Caco-2 (cell line): Measurements from ENCODE around the gene MTOR. TPM values are rescaled to one million over a fixed set of nuclear protein-coding genes. Genes with fewer than 3 reads are reported as not detected.
"Not testable (repeated sequence)": the region's sequence is repeated elsewhere in the genome, so short reads cannot be mapped to it uniquely, and the experiment has no call there.

Experiments
- BruUV-seq: library from RNA; stranded (reverse); fragments of 400-500 nt; replicated peaks from 2 replicates; lab custom pipeline; 2021; lab: Mats Ljungman, UMichigan
- CTCF ChIA-PET: fragments of 300-600 bp; sonication (Branson Sonifier 250); formaldehyde crosslinking; loops from one replicate; lab custom pipeline; 2022; ENCODE audit warnings: antibody characterized with exemption; lab: Charles Lee
- POLR2A ChIA-PET: fragments of 300-600 bp; sonication (Branson Sonifier 250); formaldehyde crosslinking; loops from one replicate; lab custom pipeline; 2022; ENCODE audit warnings: antibody characterized with exemption; lab: Charles Lee
- DNase-seq, 2 experiments: peaks; one replicate each; pipeline versions ENCODE4 v3.0.0 to v3.0.0-alpha.2; 2020 to 2022
- H3K27me3 ChIP-seq: replicated peaks from 2 replicates; pipeline ENCODE4 v1.6.0; 2011; ENCODE audit warnings: low read length; ENCODE audit not compliant: control insufficient read depth, insufficient read depth
- H3K36me3 ChIP-seq: 2 replicates; pipeline ENCODE4 v1.5.1; 2011; ENCODE audit warnings: low read length; ENCODE audit not compliant: control insufficient read depth, insufficient read depth
- H3K4me1 ChIP-seq: fragments of 250-450 bp; sonication (Bioruptor Pico); 2 replicates; pipeline ENCODE4 v1.5.1; 2020; ENCODE audit warnings: mild to moderate bottlenecking
- H3K4me3 ChIP-seq: 2 replicates; pipeline ENCODE4 v1.5.1; 2011; ENCODE audit warnings: low read depth, mild to moderate bottlenecking, control low read depth, low read length
- H3K9me3 ChIP-seq: fragments of 250-450 bp; sonication (Bioruptor Pico); 2 replicates; pipeline ENCODE4 v1.5.1; 2020; ENCODE audit warnings: mild to moderate bottlenecking, moderate library complexity
- H3K27ac Mint-ChIP-seq: one replicate; pipeline ENCODE4 v1.8.0; 2022; ENCODE audit warnings: mixed read lengths; ENCODE audit not compliant: unreplicated experiment
- H3K27me3 Mint-ChIP-seq: one replicate; pipeline ENCODE4 v1.8.0; 2022; ENCODE audit warnings: mixed read lengths; ENCODE audit not compliant: insufficient read depth, unreplicated experiment
- H3K36me3 Mint-ChIP-seq: one replicate; pipeline ENCODE4 v1.8.0; 2022; ENCODE audit warnings: mild to moderate bottlenecking, mixed read lengths; ENCODE audit not compliant: insufficient read depth, unreplicated experiment
- H3K4me1 Mint-ChIP-seq: one replicate; pipeline ENCODE4 v1.8.0; 2022; ENCODE audit warnings: low read depth, mixed read lengths; ENCODE audit not compliant: unreplicated experiment
- H3K4me3 Mint-ChIP-seq: one replicate; pipeline ENCODE4 v1.8.0; 2022; ENCODE audit warnings: mild to moderate bottlenecking, moderate library complexity, mixed read lengths; ENCODE audit not compliant: unreplicated experiment
- H3K9me3 Mint-ChIP-seq: one replicate; pipeline ENCODE4 v1.8.0; 2022; ENCODE audit warnings: mixed read lengths; ENCODE audit not compliant: unreplicated experiment
- intact Hi-C: fragments of 100-400 bp; cut with micrococcal nuclease; formaldehyde crosslinking; loops from one replicate; pipeline ENCODE4 v1.10.0; 2022; ENCODE audit not compliant: unreplicated experiment
- total RNA-seq: library from RNA; stranded (reverse); gene quantifications from 2 replicates; pipeline ENCODE4 v1.2.3, GENCODE V29; 2022
- TF ChIP-seq, protein P1 (sequence below), 2 experiments: fragments of 200-600 bp in 1 of 2; IDR thresholded peaks; 1 replicate in 1 of 2; 2 replicates in 1 of 2; pipeline versions ENCODE4 v1.5.1 to v1.8.0; 2011 to 2022; ENCODE audit warnings: antibody characterized with exemption in 1 of 2, control low read depth in 1 of 2, inconsistent platforms in 1 of 2, low read depth in 1 of 2, low read length in 1 of 2, mild to moderate bottlenecking in 1 of 2, moderate library complexity in 1 of 2; ENCODE audit not compliant: insufficient read depth in 1 of 2, severe bottlenecking in 1 of 2, unreplicated experiment in 1 of 2

Gene MTOR
- total RNA-seq, 1 experiment from 2014 or later = 45.7 TPM

GRCh38 chr1:11101347-11101746 lies 161.0 kb downstream of the MTOR start:
- intact Hi-C loops = no loop called here
- TF ChIP-seq, protein P1, sequence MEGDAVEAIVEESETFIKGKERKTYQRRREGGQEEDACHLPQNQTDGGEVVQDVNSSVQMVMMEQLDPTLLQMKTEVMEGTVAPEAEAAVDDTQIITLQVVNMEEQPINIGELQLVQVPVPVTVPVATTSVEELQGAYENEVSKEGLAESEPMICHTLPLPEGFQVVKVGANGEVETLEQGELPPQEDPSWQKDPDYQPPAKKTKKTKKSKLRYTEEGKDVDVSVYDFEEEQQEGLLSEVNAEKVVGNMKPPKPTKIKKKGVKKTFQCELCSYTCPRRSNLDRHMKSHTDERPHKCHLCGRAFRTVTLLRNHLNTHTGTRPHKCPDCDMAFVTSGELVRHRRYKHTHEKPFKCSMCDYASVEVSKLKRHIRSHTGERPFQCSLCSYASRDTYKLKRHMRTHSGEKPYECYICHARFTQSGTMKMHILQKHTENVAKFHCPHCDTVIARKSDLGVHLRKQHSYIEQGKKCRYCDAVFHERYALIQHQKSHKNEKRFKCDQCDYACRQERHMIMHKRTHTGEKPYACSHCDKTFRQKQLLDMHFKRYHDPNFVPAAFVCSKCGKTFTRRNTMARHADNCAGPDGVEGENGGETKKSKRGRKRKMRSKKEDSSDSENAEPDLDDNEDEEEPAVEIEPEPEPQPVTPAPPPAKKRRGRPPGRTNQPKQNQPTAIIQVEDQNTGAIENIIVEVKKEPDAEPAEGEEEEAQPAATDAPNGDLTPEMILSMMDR (IDR thresholded peaks at IDR 0.05; ENCODE audit: insufficient read depth in 1 of 2, low read depth in 1 of 2, low read length in 1 of 2, severe bottlenecking in 1 of 2, unreplicated experiment in 1 of 2) = no peak
- POLR2A ChIA-PET = no interaction called here
- no peaks in the 10 kb centered on the region; the same call in 1 of the 2 replicates for H3K4me1 ChIP-seq
- Mint-ChIP-seq H3K36me3 (peaks cover 37% of the 10 kb centered on the region), H3K4me3 (peak overlapping the region; percentile 43), H3K27me3 (no peaks in the 10 kb centered on the region), H3K4me1 (no peaks in the 10 kb centered on the region), H3K27ac (no peak overlapping the region), H3K9me3 (no peaks in the 10 kb centered on the region)
- no peak for DNase-seq
- BruUV-seq = no TSS peak
- CTCF ChIA-PET = interaction anchor here (0.7 kb wide), 1 partner anchor 45 kb away, joined by 3 read pairs; no protein-coding TSS in a partner anchor
- H3K9me3 ChIP-seq = no peaks in the 10 kb centered on the region
- no peaks in the 10 kb centered on the region; the same call in 1 of the 2 replicates for H3K36me3 ChIP-seq
- no peak overlapping the region for H3K4me3 ChIP-seq
- H3K27me3 ChIP-seq = no peaks in the 10 kb centered on the region

DNA sequence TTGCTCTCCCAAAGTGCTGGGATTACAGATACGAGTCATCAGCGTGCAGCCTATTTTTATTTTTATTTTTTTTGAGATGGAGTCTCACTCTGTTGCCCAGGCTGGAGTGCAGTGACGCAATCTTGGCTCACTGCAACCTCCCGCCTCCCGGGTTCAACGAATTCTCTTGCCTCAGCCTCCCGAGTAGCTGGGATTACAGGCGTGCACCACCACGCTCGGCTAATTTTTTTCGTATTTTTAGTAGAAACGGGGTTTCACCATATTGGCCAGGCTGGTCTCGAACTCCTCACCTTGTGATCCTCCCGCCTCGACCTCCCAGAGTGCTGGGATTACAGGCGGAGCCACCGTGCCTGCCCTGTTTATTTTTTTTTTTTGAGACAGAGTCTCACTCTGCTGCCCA lies 161.5 kb downstream of the MTOR start:
- CTCF ChIA-PET, H3K9me3 Mint-ChIP-seq, H3K4me1 ChIP-seq, H3K4me3 ChIP-seq, POLR2A ChIA-PET, H3K27ac Mint-ChIP-seq, H3K36me3 ChIP-seq, intact Hi-C loops, H3K9me3 ChIP-seq, BruUV-seq, H3K27me3 Mint-ChIP-seq, DNase-seq, H3K4me1 Mint-ChIP-seq, H3K27me3 ChIP-seq: not testable (repeated sequence)
- H3K4me3 Mint-ChIP-seq = peak overlapping the region; percentile 98
- peaks cover 39% of the 10 kb centered on the region for H3K36me3 Mint-ChIP-seq

DNA sequence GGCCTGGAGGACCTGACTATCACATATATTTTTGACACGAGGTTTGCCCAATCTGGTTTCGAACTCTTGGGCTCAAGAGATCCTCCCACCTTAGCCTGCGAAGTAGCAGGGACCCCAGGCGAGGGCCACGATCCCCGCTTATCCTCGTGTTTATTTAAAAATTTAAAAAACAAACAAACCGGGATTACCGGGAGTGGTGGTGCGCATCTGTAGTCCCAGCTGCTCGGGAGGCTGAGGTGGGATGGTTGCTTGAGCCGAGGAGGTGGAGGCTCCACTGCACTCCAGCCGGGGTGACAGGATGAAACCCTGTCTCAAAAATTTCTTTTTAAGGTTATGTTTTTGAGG lies 162.2 kb downstream of the MTOR start:
- Histone ChIP-seq H3K9me3 (no peaks in the 10 kb centered on the region), H3K36me3 (no peaks in the 10 kb centered on the region; the same call in 1 of the 2 replicates), H3K27me3 (no peaks in the 10 kb centered on the region), H3K4me1 (no peaks in the 10 kb centered on the region; the same call in 1 of the 2 replicates), H3K4me3 (peak overlapping the region; percentile 85)
- Mint-ChIP-seq H3K27ac (peak overlapping the region; percentile 93), H3K36me3 (peaks cover 45% of the 10 kb centered on the region), H3K27me3 (no peaks in the 10 kb centered on the region), H3K4me1 (no peaks in the 10 kb centered on the region), H3K9me3 (no peaks in the 10 kb centered on the region), H3K4me3 (peak overlapping the region; percentile 98)
- TF ChIP-seq, protein P1 (IDR thresholded peaks at IDR 0.05; ENCODE audit: insufficient read depth in 1 of 2, low read depth in 1 of 2, low read length in 1 of 2, severe bottlenecking in 1 of 2, unreplicated experiment in 1 of 2) = no peak
- POLR2A ChIA-PET = interaction anchor here (1.0 to 1.7 kb wide), 4 partner anchors 12 to 162 kb away, joined by 4 to 7 read pairs (median 4); partner anchors contain the start of genes MTOR and SRM
- TSS peak; percentile 74 for BruUV-seq
- CTCF ChIA-PET = interaction anchor here (1.0 kb wide), 1 partner anchor 40 kb away, joined by 3 read pairs; the partner anchor contains the start of gene SRM
- DNase-seq = no peak
- intact Hi-C loops = no loop called here
